Thyroid gland (tissue), 4 donors: ENCODE results near the gene DLGAP4.
"Not testable (repeated sequence)": the region's sequence is repeated elsewhere in the genome, so short reads cannot be mapped to it uniquely, and the experiment has no call there.

ENCODE experiments used
- CTCF ChIP-seq, 6 experiments: fragments of 200-600 bp in 3 of 6; fragments of 450-650 bp in 3 of 6; sonication (generic) in 3 of 6; IDR thresholded peaks; one replicate each; pipeline ENCODE4 v1.5.1; 2016 to 2019; ENCODE audit warnings: antibody characterized with exemption in 6 of 6, mild to moderate bottlenecking in 2 of 6, inconsistent platforms in 1 of 6, moderate library complexity in 1 of 6
- POLR2A ChIP-seq, 2 donors: fragments of 450-650 bp; IDR thresholded peaks; one replicate each; pipeline ENCODE4 v1.6.1; 2017; ENCODE audit warnings: antibody characterized with exemption in 2 of 2, mild to moderate bottlenecking in 2 of 2, moderate library complexity in 1 of 2

GRCh38 chr20:36564078-36564725, 258.1 kb downstream of the DLGAP4 start:
- not testable (repeated sequence) for TF ChIP-seq CTCF, POLR2A (IDR thresholded peaks at IDR 0.05)
